C4-2B (cell line): Measurements from ENCODE around the gene APC2.

Source experiments
- CTCF ChIP-seq: fragments of 450-650 bp; conservative IDR thresholded peaks from 2 replicates; pipeline ENCODE4 v1.5.1; 2017; ENCODE audit warnings: mild to moderate bottlenecking
- ZFX ChIP-seq: fragments of 450-650 bp; IDR thresholded peaks from 2 replicates; pipeline ENCODE4 v1.6.1; 2017

DNA sequence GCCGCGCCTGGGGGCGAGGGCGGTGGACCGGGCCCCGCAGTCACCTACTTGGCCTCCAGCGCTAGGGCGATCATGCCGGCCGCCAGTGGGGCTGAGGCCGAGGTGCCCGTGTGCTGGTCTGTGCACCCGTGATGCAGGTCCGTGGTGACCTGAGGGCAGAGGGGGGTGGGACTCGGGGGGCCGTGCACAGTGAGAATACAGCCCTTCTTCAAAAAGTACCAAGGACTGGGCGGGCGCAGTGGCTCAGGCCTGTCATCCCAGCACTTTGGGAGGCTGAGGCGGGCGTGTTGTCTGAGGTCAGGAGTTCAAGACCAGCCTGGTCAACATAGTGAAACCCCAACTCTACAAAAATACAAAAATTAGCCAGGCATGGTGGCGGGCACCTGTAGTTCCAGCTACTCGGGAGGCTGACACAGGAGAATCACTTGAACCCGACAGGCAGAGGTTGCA lies 34.1 kb downstream of the APC2 start:
- TF ChIP-seq CTCF: no peak
- TF ChIP-seq ZFX: no peak
